Measurements from ENCODE around the gene CCDC200. TPM values are rescaled to one million over a fixed set of nuclear protein-coding genes. Genes with fewer than 3 reads are reported as not detected.
"Not testable (repeated sequence)": the region's sequence is repeated elsewhere in the genome, so short reads cannot be mapped to it uniquely, and the experiment has no call there.

Gene CCDC200
- total RNA-seq, 4 donors from 2014 or later = not detected

- H3K9me3 ChIP-seq = no peaks in the 10 kb centered on the region
- intact Hi-C loops (cut with DNase I) = no loop called here
- TF ChIP-seq POLR2AphosphoS5 (IDR thresholded peaks at IDR 0.05) = no peak
- no peak for TF ChIP-seq EP300 (IDR thresholded peaks at IDR 0.05)
- TF ChIP-seq CTCF (IDR thresholded peaks at IDR 0.05) = no peak
- TF ChIP-seq POLR2A (IDR thresholded peaks at IDR 0.05; ENCODE audit: low read depth) = no peak
- 90% methylated on average over 4 of the region's 4 CpGs for WGBS
- peaks cover 99 to 100% (median 100%) of the 10 kb centered on the region in 4 donors for H3K36me3 ChIP-seq
- no peaks in the 10 kb centered on the region for H3K27me3 ChIP-seq
- DNase-seq (ENCODE audit: extremely low spot score) = no peak
- H3K27ac ChIP-seq (replicated peaks in 1 of 4) = no peak overlapping the region
- H3K4me1 ChIP-seq = no peaks in the 10 kb centered on the region
- no peak overlapping the region for H3K4me3 ChIP-seq
Measured at GRCh38 chr17:43200127-43200526, 28.3 kb downstream of the CCDC200 start.

GRCh38 chr17:43199633-43200032, 28.8 kb downstream of the CCDC200 start:
- no peaks in the 10 kb centered on the region for H3K9me3 ChIP-seq
- no peak for TF ChIP-seq CTCF (IDR thresholded peaks at IDR 0.05)
- no peak for TF ChIP-seq POLR2AphosphoS5 (IDR thresholded peaks at IDR 0.05)
- TF ChIP-seq POLR2A (IDR thresholded peaks at IDR 0.05; ENCODE audit: low read depth) = no peak
- TF ChIP-seq EP300 (IDR thresholded peaks at IDR 0.05) = no peak
- no peak for DNase-seq (ENCODE audit: extremely low spot score)
- peaks cover 99 to 100% (median 100%) of the 10 kb centered on the region in 4 donors for H3K36me3 ChIP-seq
- H3K4me3 ChIP-seq = no peak overlapping the region
- H3K27ac ChIP-seq (replicated peaks in 1 of 4) = no peak overlapping the region
- intact Hi-C loops (cut with DNase I) = no loop called here
- no peaks in the 10 kb centered on the region for H3K4me1 ChIP-seq
- 100% methylated on average over 2 of the region's 2 CpGs for WGBS
- no peaks in the 10 kb centered on the region for H3K27me3 ChIP-seq

GRCh38 chr17:43193251-43193650, 35.2 kb downstream of the CCDC200 start:
- 98% methylated on average over 5 of the region's 5 CpGs for WGBS
- TF ChIP-seq POLR2A (IDR thresholded peaks at IDR 0.05; ENCODE audit: low read depth) (no peak), EP300 (IDR thresholded peaks at IDR 0.05) (no peak), POLR2AphosphoS5 (IDR thresholded peaks at IDR 0.05) (no peak), CTCF (IDR thresholded peaks at IDR 0.05) (no peak)
- Histone ChIP-seq H3K9me3 (no peaks in the 10 kb centered on the region), H3K36me3 (peaks cover 95 to 100% (median 100%) of the 10 kb centered on the region in 4 donors), H3K4me1 (no peaks in the 10 kb centered on the region), H3K27me3 (no peaks in the 10 kb centered on the region), H3K4me3 (no peak overlapping the region), H3K27ac (replicated peaks in 1 of 4) (no peak overlapping the region)
- no peak for DNase-seq (ENCODE audit: extremely low spot score)
- intact Hi-C loops (cut with DNase I) = no loop called here

GRCh38 chr17:43186656-43187055, 41.8 kb downstream of the CCDC200 start:
- H3K27ac ChIP-seq (replicated peaks in 1 of 4); H3K9me3 ChIP-seq; intact Hi-C loops (cut with DNase I); H3K4me3 ChIP-seq; H3K27me3 ChIP-seq; H3K4me1 ChIP-seq; DNase-seq (ENCODE audit: extremely low spot score): not testable (repeated sequence)
- 94% methylated on average over 5 of the region's 5 CpGs for WGBS
- H3K36me3 ChIP-seq = peaks cover 48 to 100% (median 90%) of the 10 kb centered on the region in 4 donors

GRCh38 chr17:43183921-43184320, 44.5 kb downstream of the CCDC200 start:
- Histone ChIP-seq H3K36me3 (peaks cover 43 to 100% (median 90%) of the 10 kb centered on the region in 4 donors), H3K27ac (replicated peaks in 1 of 4) (no peak overlapping the region), H3K4me1 (peaks cover 0 to 2% (median under 1%) of the 10 kb centered on the region in 4 donors), H3K9me3 (no peaks in the 10 kb centered on the region), H3K4me3 (no peak overlapping the region), H3K27me3 (no peaks in the 10 kb centered on the region)
- intact Hi-C loops (cut with DNase I) = no loop called here
- 87% methylated on average over 3 of the region's 3 CpGs for WGBS
- TF ChIP-seq POLR2AphosphoS5 (IDR thresholded peaks at IDR 0.05) (no peak), CTCF (IDR thresholded peaks at IDR 0.05) (no peak), POLR2A (IDR thresholded peaks at IDR 0.05; ENCODE audit: low read depth) (no peak), EP300 (IDR thresholded peaks at IDR 0.05) (no peak)
- no peak for DNase-seq (ENCODE audit: extremely low spot score)
